CD4-positive, alpha-beta T cell treated with Interleukin-1 beta for 1 hour (primary cell): Measurements from ENCODE around the gene STMP1.
"Not testable (repeated sequence)": the region's sequence is repeated elsewhere in the genome, so short reads cannot be mapped to it uniquely, and the experiment has no call there.

ENCODE experiments used
- DNase-seq, 2 donors: peaks; one replicate each; pipeline ENCODE4 v3.0.0-alpha.2; 2020 to 2022

STMP1 gene

GRCh38 chr7:135665042-135665441, 2.7 kb downstream of the STMP1 start:
- DNase-seq = no peak

- no peak for DNase-seq
Observed at GRCh38 chr7:135666156-135666555, 3.8 kb downstream of the STMP1 start.

GRCh38 chr7:135666846-135667245, 4.5 kb downstream of the STMP1 start:
- no peak for DNase-seq

GRCh38 chr7:135667626-135668025, 5.3 kb downstream of the STMP1 start:
- DNase-seq = not testable (repeated sequence)

GRCh38 chr7:135668852-135669395, 6.6 kb downstream of the STMP1 start:
- DNase-seq = not testable (repeated sequence)

GRCh38 chr7:135669774-135670173, 7.5 kb downstream of the STMP1 start:
- DNase-seq = no peak

GRCh38 chr7:135670179-135670578, 7.9 kb downstream of the STMP1 start:
- no peak for DNase-seq

GRCh38 chr7:135672560-135673359, 10.4 kb downstream of the STMP1 start:
- peak in 1 of 2 donors; percentile 19 for DNase-seq

- DNase-seq = no peak
Observed at GRCh38 chr7:135673360-135673706, 11.0 kb downstream of the STMP1 start.

GRCh38 chr7:135678612-135679575, 16.6 kb downstream of the STMP1 start:
- DNase-seq = no peak

- DNase-seq = no peak
Observed at GRCh38 chr7:135681762-135682161, 19.4 kb downstream of the STMP1 start.

GRCh38 chr7:135682191-135682590, 19.9 kb downstream of the STMP1 start:
- no peak for DNase-seq

- no peak for DNase-seq
Observed at GRCh38 chr7:135683609-135684008, 21.3 kb downstream of the STMP1 start.

- DNase-seq = no peak
Observed at GRCh38 chr7:135684136-135684535, 21.8 kb downstream of the STMP1 start.

- DNase-seq = no peak
Observed at GRCh38 chr7:135684699-135685098, 22.4 kb downstream of the STMP1 start.

GRCh38 chr7:135685306-135686084, 23.2 kb downstream of the STMP1 start:
- no peak for DNase-seq

- DNase-seq = no peak
Observed at GRCh38 chr7:135687466-135687865, 25.2 kb downstream of the STMP1 start.

- DNase-seq = no peak
Observed at GRCh38 chr7:135690566-135690965, 28.3 kb downstream of the STMP1 start.

- no peak for DNase-seq
Observed at GRCh38 chr7:135692055-135692454, 29.7 kb downstream of the STMP1 start.

- not testable (repeated sequence) for DNase-seq
Observed at GRCh38 chr7:135692606-135693005, 30.3 kb downstream of the STMP1 start.

GRCh38 chr7:135693558-135693957, 31.2 kb downstream of the STMP1 start:
- no peak for DNase-seq

GRCh38 chr7:135697276-135698049, 35.1 kb downstream of the STMP1 start:
- no peak for DNase-seq
